Measurements from ENCODE around the gene RNGTT.

Gene RNGTT

DNA sequence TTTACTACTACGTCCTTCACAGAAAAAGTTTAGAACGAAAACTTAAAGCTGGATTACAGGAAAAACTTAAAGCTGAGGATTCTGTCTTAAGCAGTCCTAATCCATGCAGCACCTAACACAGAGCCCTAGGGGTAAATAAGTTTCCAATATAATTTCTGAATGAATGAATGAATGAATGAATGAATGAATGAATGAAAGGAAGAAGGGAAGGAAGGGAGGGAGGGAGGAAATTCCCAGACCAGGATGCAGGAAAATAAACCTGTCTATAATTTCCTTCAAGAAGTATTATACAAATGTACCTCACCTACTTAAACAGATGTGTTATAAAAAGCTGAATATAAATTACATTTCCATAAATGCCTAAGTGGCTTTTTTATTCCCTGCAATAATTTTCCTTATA, 83.4 kb downstream of the RNGTT start (continued):
- no peak for TF ChIP-seq ZNF704 (tag by site-specific recombination; IDR thresholded peaks at IDR 0.05)

DNA sequence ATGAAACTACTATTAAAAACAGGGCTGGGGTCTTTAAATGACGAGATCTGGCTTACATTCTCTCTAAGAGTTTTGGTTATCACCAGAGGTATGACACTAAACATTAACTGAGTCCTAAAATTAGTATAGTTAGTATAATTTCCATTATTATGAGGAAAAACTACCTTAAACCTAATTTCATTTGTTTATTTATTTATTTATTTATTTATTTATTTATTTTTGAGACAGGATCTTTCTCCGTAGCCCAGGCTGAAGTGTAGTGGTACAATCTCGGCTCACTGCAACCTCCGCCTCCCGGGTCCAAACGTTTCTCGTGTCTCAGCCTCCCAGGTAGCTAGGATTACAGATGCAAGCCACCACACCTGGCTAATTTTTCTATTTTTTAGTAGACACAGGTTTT, 85.5 kb downstream of the RNGTT start:
- no peak overlapping the region for H3K27ac ChIP-seq (ENCODE audit: extremely low read depth, low read depth, low read length)
- no peaks in the 10 kb centered on the region for H3K4me1 ChIP-seq (ENCODE audit: control insufficient read depth, insufficient read depth, low read length)
- H3K4me3 ChIP-seq (ENCODE audit: low read depth, low read length), result no peak overlapping the region
- no peaks in the 10 kb centered on the region; a peak in 1 of 3 replicates for H3K36me3 ChIP-seq (ENCODE audit: control insufficient read depth in 2 of 2, insufficient read depth in 1 of 2, low read length in 2 of 2)
- POLR2A ChIA-PET, result no interaction called here
- H3K9me3 ChIP-seq (ENCODE audit: control insufficient read depth, insufficient read depth, low read depth, low read length), result no peaks in the 10 kb centered on the region
- CTCF ChIA-PET, result interaction anchor here (0.7 to 1.1 kb wide), 2 partner anchors 22 to 77 kb away, joined by 3 to 4 read pairs; no protein-coding TSS in a partner anchor
- TF ChIP-seq ZNF169 (tag by site-specific recombination; IDR thresholded peaks at IDR 0.05) (no peak), ELK4 (IDR thresholded peaks at IDR 0.05; ENCODE audit: borderline replicate concordance, low read depth, low read length) (no peak), ZNF449 (tag by site-specific recombination; IDR thresholded peaks at IDR 0.05) (no peak), ZNF16 (tag by site-specific recombination; IDR thresholded peaks at IDR 0.05; ENCODE audit: low read depth) (no peak), ZSCAN23 (tag by site-specific recombination; IDR thresholded peaks at IDR 0.05) (no peak), ZNF155 (tag by site-specific recombination; IDR thresholded peaks at IDR 0.05) (no peak), REST (tag by site-specific recombination; IDR thresholded peaks at IDR 0.05) (peak; percentile 61; the same call in 1 of the 2 replicates), ZNF433 (tag by site-specific recombination; IDR thresholded peaks at IDR 0.05; ENCODE audit: low read depth) (peak; percentile 57; the same call in 1 of the 2 replicates), KLF9 (tag by site-specific recombination; IDR thresholded peaks at IDR 0.05; ENCODE audit: low read depth) (no peak), ZNF148 (tag by site-specific recombination; IDR thresholded peaks at IDR 0.05; ENCODE audit: borderline replicate concordance) (no peak), ZNF140 (tag by site-specific recombination; IDR thresholded peaks at IDR 0.05) (peak; percentile 85), IKZF3 (tag by site-specific recombination; IDR thresholded peaks at IDR 0.05) (no peak), ZNF404 (tag by site-specific recombination; IDR thresholded peaks at IDR 0.05) (peak; percentile 49; the same call in 1 of the 2 replicates), SP3 (tag by site-specific recombination; IDR thresholded peaks at IDR 0.05) (no peak), ZNF37A (tag by site-specific recombination; IDR thresholded peaks at IDR 0.05) (no peak), ZNF211 (tag by site-specific recombination; IDR thresholded peaks at IDR 0.05; ENCODE audit: low read depth) (no peak), ZNF560 (tag by site-specific recombination; IDR thresholded peaks at IDR 0.05; ENCODE audit: borderline replicate concordance) (0 out of 2 replicates have a peak, but pooled peaks have one; percentile 18), OSR2 (tag by site-specific recombination; IDR thresholded peaks at IDR 0.05) (no peak), ZNF623 (tag by site-specific recombination; IDR thresholded peaks at IDR 0.05) (peak; percentile 69), RBAK (tag by site-specific recombination; IDR thresholded peaks at IDR 0.05) (no peak), ZBTB21 (tag by site-specific recombination; IDR thresholded peaks at IDR 0.05) (peak; percentile 35; the same call in 1 of the 2 replicates), PRDM6 (tag by site-specific recombination; IDR thresholded peaks at IDR 0.05) (no peak)
- TF ChIP-seq, protein P1, sequence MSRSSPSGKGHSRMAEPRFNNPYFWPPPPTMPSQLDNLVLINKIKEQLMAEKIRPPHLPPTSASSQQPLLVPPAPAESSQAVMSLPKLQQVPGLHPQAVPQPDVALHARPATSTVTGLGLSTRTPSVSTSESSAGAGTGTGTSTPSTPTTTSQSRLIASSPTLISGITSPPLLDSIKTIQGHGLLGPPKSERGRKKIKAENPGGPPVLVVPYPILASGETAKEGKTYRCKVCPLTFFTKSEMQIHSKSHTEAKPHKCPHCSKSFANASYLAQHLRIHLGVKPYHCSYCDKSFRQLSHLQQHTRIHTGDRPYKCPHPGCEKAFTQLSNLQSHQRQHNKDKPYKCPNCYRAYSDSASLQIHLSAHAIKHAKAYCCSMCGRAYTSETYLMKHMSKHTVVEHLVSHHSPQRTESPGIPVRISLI (tag by site-specific recombination; IDR thresholded peaks at IDR 0.05), result no peak

Data from HEK293 (cell line).